SU-DHL-6 (cell line): ENCODE measurements around the gene PROX2.
A peak's percentile ranks its signal among the peaks of the same experiment; 100 is the strongest.

ENCODE experiments used
- H2AFZ ChIP-seq: fragments of 200-600 bp; sonication (generic); 2 replicates; pipeline ENCODE4 v1.6.1; 2014; ENCODE audit warnings: low read depth, mild to moderate bottlenecking, moderate library complexity, mixed read lengths, antibody characterized with exemption, low read length; ENCODE audit not compliant: severe bottlenecking
- H3F3A ChIP-seq: fragments of 200-600 bp; shearing (Covaris generic); 2 replicates; pipeline ENCODE4 v1.6.0; 2016; ENCODE audit warnings: antibody characterized with exemption, mild to moderate bottlenecking; ENCODE audit not compliant: insufficient read depth
- H3K27ac ChIP-seq: fragments of 200-600 bp; sonication (generic); 2 replicates; pipeline ENCODE4 v1.5.1; 2016; ENCODE audit warnings: low read depth, mild to moderate bottlenecking, low read length, moderate library complexity, mixed read lengths
- H3K27me3 ChIP-seq: fragments of 200-600 bp; sonication (generic), shearing (Covaris generic); 2 replicates; pipeline ENCODE4 v1.6.0; 2014; ENCODE audit warnings: mild to moderate bottlenecking, low read length
- H3K36me3 ChIP-seq: fragments of 200-600 bp; sonication (generic); 2 replicates; pipeline ENCODE4 v1.6.1; 2014; ENCODE audit warnings: mild to moderate bottlenecking, low read length, mixed read lengths
- H3K4me2 ChIP-seq: fragments of 300-600, 200-600 bp; shearing (Covaris generic), sonication (generic); 2 replicates; pipeline ENCODE4 v1.6.0; 2014; ENCODE audit warnings: low read length, low read depth, mild to moderate bottlenecking; ENCODE audit not compliant: poor library complexity, severe bottlenecking
- H3K4me3 ChIP-seq: fragments of 200-600 bp; sonication (generic); 2 replicates; pipeline ENCODE4 v1.5.1; 2014; ENCODE audit warnings: antibody characterized with exemption, low read length, mild to moderate bottlenecking, mixed read lengths; ENCODE audit not compliant: insufficient read depth, poor library complexity, severe bottlenecking
- H3K79me2 ChIP-seq: fragments of 200-600 bp; sonication (generic); 2 replicates; pipeline ENCODE4 v1.6.1; 2014; ENCODE audit warnings: mild to moderate bottlenecking, low read length, moderate library complexity; ENCODE audit not compliant: insufficient read depth
- H3K9ac ChIP-seq: fragments of 200-600 bp; sonication (generic); 2 replicates; pipeline ENCODE4 v1.7.0; 2014; ENCODE audit warnings: mild to moderate bottlenecking, low read length
- H3K9me2 ChIP-seq: fragments of 200-600 bp; sonication (generic); replicated peaks from 2 replicates; pipeline ENCODE4 v1.6.1; 2014; ENCODE audit warnings: low read length; ENCODE audit not compliant: insufficient read depth
- H3K9me3 ChIP-seq: fragments of 200-600 bp; sonication (generic); 2 replicates; pipeline ENCODE4 v1.6.1; 2014; ENCODE audit warnings: low read length, mixed read lengths; ENCODE audit not compliant: insufficient read depth
- H4K20me1 ChIP-seq: fragments of 200-600 bp; sonication (generic); 2 replicates; pipeline ENCODE4 v1.6.1; 2014; ENCODE audit warnings: low read depth, mild to moderate bottlenecking, antibody characterized with exemption, low read length, moderate library complexity, mixed read lengths
- CTCF ChIP-seq: fragments of 200-600 bp; sonication (generic); IDR thresholded peaks from one replicate; pipeline ENCODE4 v1.5.1; 2017; ENCODE audit warnings: antibody characterized with exemption, mild to moderate bottlenecking, low read length, moderate library complexity; ENCODE audit not compliant: insufficient read depth, poor library complexity, severe bottlenecking
- EZH2phosphoT487 ChIP-seq: fragments of 200-600 bp; sonication (generic), shearing (Covaris generic); conservative IDR thresholded peaks from 2 replicates; pipeline ENCODE4 v1.6.1; 2018; ENCODE audit warnings: mild to moderate bottlenecking, antibody characterized with exemption, low read length, moderate library complexity, mixed read lengths

Gene PROX2

DNA sequence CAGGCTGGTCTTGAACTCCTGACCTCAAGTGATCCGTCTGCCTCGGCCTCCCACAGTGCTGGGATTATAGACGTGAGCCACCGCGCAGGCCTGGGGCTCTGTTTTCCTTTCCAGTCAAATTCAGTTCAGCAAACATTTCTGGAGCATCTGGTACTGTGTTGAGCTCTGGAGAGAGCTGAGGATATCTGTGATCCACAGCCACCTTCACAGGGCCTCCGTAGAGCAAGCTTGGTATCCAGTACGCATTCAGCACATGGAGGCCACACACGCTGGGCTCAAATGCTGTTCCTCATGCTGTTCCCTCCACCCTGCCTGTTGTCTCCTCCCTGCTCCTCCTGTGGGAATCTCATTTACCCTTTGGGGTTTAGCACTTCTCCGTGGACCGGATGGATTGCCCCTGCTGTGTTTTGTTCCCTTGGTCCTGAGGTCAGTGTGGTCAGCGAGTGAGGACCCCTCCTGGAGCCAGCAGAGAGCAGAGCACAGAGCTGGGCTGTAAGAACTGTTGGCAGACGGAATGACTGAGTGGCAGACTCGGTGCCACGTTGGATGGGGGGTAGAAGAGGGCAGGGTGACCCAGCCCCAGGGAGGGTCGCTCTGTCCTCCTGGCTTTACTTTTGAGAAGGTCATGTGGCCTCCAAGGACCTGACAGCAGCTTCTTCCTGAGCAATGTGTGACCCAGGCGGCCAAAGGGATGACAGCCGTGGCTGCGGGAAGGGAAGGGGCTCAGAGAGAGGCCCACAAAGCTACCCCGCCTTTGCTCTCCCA, 46.2 kb upstream of the PROX2 start:
- H3K27ac ChIP-seq: no peak overlapping the region
- no peak overlapping the region for H3K4me3 ChIP-seq
- H2AFZ ChIP-seq: peak overlapping the region; percentile 80
- peak overlapping the region; percentile 47; the same call in 1 of the 2 replicates for H3K9ac ChIP-seq
- H3F3A ChIP-seq: no peaks in the 10 kb centered on the region
- H3K79me2 ChIP-seq: no peaks in the 10 kb centered on the region
- no peaks in the 10 kb centered on the region for H3K9me2 ChIP-seq
- H3K27me3 ChIP-seq: no peaks in the 10 kb centered on the region
- H3K9me3 ChIP-seq: no peaks in the 10 kb centered on the region
- no peaks in the 10 kb centered on the region for H3K36me3 ChIP-seq
- peak overlapping the region; percentile 50 for H3K4me2 ChIP-seq
- no peak for TF ChIP-seq CTCF
- no peak for TF ChIP-seq EZH2phosphoT487
- no peaks in the 10 kb centered on the region for H4K20me1 ChIP-seq

DNA sequence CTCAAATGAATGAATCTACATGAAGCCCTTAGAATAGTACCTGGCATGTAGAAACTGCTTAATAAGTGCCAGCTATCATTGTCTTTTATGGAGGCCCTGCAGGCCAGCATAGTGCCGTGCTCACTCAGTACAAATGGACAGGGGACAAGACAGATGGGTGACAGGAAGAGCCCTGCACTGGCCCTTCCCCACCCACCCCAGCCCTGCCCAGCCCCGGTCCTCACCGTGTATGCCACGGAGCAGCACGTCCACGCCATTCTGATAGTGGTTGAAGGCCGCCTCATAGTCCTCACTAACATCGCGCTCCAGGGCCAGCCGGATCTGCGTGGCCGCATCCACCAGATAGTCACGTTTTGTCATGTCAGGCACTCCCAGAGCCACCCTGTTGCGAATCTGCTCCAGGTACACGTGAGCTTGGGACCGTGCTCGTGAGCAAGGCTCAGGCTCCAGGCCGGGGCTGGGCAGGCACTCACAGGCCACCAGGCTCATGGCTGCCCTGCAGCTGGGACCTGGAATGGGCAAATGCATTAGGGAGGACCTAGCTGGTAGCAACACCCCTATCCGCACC, 45.2 kb upstream of the PROX2 start:
- no peaks in the 10 kb centered on the region for H3K79me2 ChIP-seq
- no peak overlapping the region for H2AFZ ChIP-seq
- no peak overlapping the region for H3K4me3 ChIP-seq
- H3K27ac ChIP-seq: no peak overlapping the region
- no peak overlapping the region for H3K9ac ChIP-seq
- H3K9me3 ChIP-seq: no peaks in the 10 kb centered on the region
- no peak for TF ChIP-seq CTCF
- no peak for TF ChIP-seq EZH2phosphoT487
- no peak overlapping the region for H3K4me2 ChIP-seq
- H3K36me3 ChIP-seq: no peaks in the 10 kb centered on the region
- no peaks in the 10 kb centered on the region for H3K27me3 ChIP-seq
- H4K20me1 ChIP-seq: no peaks in the 10 kb centered on the region
- H3F3A ChIP-seq: no peaks in the 10 kb centered on the region
- no peaks in the 10 kb centered on the region for H3K9me2 ChIP-seq

DNA sequence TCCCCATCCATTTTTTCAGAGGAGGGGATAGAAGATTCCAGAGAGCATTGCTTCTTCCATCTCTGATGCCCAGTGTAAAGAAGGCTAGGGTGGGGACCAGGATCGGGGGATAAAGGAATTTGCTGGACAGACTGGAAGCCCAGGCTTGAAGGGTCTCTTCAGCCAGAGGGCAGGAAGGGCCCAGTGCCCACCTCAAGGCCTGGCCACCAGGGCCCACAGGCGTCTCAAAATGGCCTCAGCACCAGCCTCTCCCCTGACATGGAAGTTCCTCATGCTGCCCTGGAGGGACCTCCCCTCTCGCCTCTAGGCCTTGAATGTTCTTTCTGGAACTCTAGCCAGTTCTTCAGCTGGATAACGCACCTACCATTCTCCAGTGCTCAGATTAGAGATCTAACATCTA, 44.3 kb upstream of the PROX2 start:
- Histone ChIP-seq H3K79me2 (no peaks in the 10 kb centered on the region), H3K9me2 (no peaks in the 10 kb centered on the region), H3K4me2 (no peak overlapping the region), H3K27ac (no peak overlapping the region), H2AFZ (no peak overlapping the region), H3K4me3 (no peak overlapping the region), H3K9ac (no peak overlapping the region), H3F3A (no peaks in the 10 kb centered on the region), H4K20me1 (no peaks in the 10 kb centered on the region), H3K36me3 (no peaks in the 10 kb centered on the region), H3K9me3 (no peaks in the 10 kb centered on the region), H3K27me3 (no peaks in the 10 kb centered on the region)
- TF ChIP-seq CTCF (no peak), EZH2phosphoT487 (no peak)
